C4-2B (cell line): ENCODE data around the gene FRMD4B.

ENCODE experiments used
- ZFX ChIP-seq: fragments of 450-650 bp; IDR thresholded peaks from 2 replicates; pipeline ENCODE4 v1.6.1; 2017
- TF ChIP-seq, protein P1 (sequence below): fragments of 450-650 bp; conservative IDR thresholded peaks from 2 replicates; pipeline ENCODE4 v1.5.1; 2017; ENCODE audit warnings: mild to moderate bottlenecking

DNA sequence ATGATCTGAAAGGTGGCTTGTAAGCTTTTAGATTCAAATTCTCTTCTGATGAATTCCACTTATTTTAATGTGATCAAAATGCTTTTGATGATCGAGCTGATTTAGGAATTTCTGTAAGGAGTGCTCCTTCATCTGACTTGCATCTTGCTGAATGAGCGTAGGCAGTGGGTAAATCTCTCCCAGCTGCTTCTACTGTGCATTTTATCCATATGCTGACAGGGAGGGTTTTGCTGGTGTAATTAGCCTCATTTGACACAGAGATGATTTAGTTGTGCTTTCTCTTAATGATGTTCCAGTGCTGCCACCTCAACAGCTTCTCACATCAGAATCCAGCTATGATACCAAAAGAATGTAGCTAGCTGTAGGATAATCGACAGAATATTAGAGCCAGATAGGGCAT lies 259.7 kb downstream of the FRMD4B start:
- TF ChIP-seq, protein P1, sequence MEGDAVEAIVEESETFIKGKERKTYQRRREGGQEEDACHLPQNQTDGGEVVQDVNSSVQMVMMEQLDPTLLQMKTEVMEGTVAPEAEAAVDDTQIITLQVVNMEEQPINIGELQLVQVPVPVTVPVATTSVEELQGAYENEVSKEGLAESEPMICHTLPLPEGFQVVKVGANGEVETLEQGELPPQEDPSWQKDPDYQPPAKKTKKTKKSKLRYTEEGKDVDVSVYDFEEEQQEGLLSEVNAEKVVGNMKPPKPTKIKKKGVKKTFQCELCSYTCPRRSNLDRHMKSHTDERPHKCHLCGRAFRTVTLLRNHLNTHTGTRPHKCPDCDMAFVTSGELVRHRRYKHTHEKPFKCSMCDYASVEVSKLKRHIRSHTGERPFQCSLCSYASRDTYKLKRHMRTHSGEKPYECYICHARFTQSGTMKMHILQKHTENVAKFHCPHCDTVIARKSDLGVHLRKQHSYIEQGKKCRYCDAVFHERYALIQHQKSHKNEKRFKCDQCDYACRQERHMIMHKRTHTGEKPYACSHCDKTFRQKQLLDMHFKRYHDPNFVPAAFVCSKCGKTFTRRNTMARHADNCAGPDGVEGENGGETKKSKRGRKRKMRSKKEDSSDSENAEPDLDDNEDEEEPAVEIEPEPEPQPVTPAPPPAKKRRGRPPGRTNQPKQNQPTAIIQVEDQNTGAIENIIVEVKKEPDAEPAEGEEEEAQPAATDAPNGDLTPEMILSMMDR: no peak
- TF ChIP-seq ZFX: no peak
